Heart right ventricle (tissue), 16 donors: ENCODE data around the gene ASB5. TPM values are rescaled to one million over a fixed set of nuclear protein-coding genes. Genes with fewer than 3 reads are reported as not detected.

Source experiments
- ATAC-seq, 8 donors: fragments of 200-7000 bp; cut with Tn5 transposase; one replicate each; pipeline ENCODE4 v1.9.1; 2020; ENCODE audit warnings: mild to moderate bottlenecking in 8 of 8, moderate library complexity in 8 of 8, moderate number of reproducible peaks in 1 of 8
- DNase-seq, 2 donors: peaks; one replicate each; pipeline ENCODE4 v3.0.0-alpha.2; 2020
- H3K27ac ChIP-seq, 10 donors: fragments of 200-600 bp; sonication (generic) in 2 of 10; one replicate each; pipeline versions ENCODE4 v1.5.0 to v1.8.0; 2020 to 2022; ENCODE audit warnings: mild to moderate bottlenecking in 3 of 10
- H3K27me3 ChIP-seq, 7 donors: fragments of 200-600 bp; one replicate each; pipeline ENCODE4 v1.8.0; 2021 to 2022; ENCODE audit warnings: mild to moderate bottlenecking in 2 of 7
- H3K36me3 ChIP-seq, 9 donors: fragments of 200-600 bp; sonication (generic) in 1 of 9; one replicate each; pipeline versions ENCODE4 v1.5.0 to v1.8.0; 2020 to 2022; ENCODE audit warnings: mild to moderate bottlenecking in 2 of 9
- H3K4me1 ChIP-seq, 9 donors: fragments of 200-600 bp; sonication (generic) in 1 of 9; one replicate each; pipeline versions ENCODE4 v1.5.0 to v1.8.0; 2020 to 2022; ENCODE audit warnings: mild to moderate bottlenecking in 4 of 9
- H3K4me3 ChIP-seq, 10 donors: fragments of 200-600 bp; sonication (generic) in 2 of 10; one replicate each; pipeline versions ENCODE4 v1.5.0 to v1.8.0; 2020 to 2022; ENCODE audit warnings: mild to moderate bottlenecking in 7 of 10, moderate library complexity in 2 of 10
- H3K9me3 ChIP-seq, 11 donors: fragments of 200-600 bp in 10 of 11; sonication (generic) in 2 of 11; one replicate each; pipeline versions ENCODE4 v1.5.0 to v1.8.0; 2013 to 2022; ENCODE audit warnings: mild to moderate bottlenecking in 2 of 11, control low read depth in 1 of 11, moderate library complexity in 1 of 11
- CTCF ChIP-seq, 9 donors: fragments of 200-600 bp; sonication (generic) in 2 of 9; IDR thresholded peaks; one replicate each; pipeline versions ENCODE4 v1.5.0 to v1.8.0; 2021 to 2022; ENCODE audit warnings: antibody characterized with exemption in 9 of 9, mild to moderate bottlenecking in 5 of 9, moderate library complexity in 1 of 9
- WGBS, 2 donors: extraction: QIAGEN DNeasy Blood & Tissue Kit; methylation state at CpG; one replicate each; pipeline ENCODE4 v1.1.7; 2013; ENCODE audit warnings: inconsistent platforms in 1 of 2; 5-methylcytosine and 5-hydroxymethylcytosine counted together
- intact Hi-C, 10 donors: fragments of 100-400 bp; cut with DNase I; formaldehyde crosslinking; loops; one replicate each; pipeline versions ENCODE4 v1.11.1 to v1.14.2; 2022
- polyA plus RNA-seq, 2 donors: library from polyadenylated mRNA; stranded (reverse); fragments of 200-250 nt; gene quantifications; one replicate each; pipeline ENCODE4 v1.2.3, GENCODE V29; 2013
- total RNA-seq, 10 donors: library from RNA; stranded (reverse); fragmentation: NEBNext Ultra II Directional in 3 of 10; extraction: Animal tissue kit (Norgen Biotek cat#: 25700) in 3 of 10; gene quantifications; one replicate each; pipeline versions ENCODE4 v1.2.1 to v1.2.4, GENCODE V29; 2021 to 2023
- donor health status: Arrhythmogenic right ventricular cardiomyopathy.
- donor health status: ischemic (EF 13 %, LVEDD 7.1; RV severe dilation, severe dysfunction).
- donor health status: healthy with polysubstance abuse.
- donor health status: DM: no; HTN: yes; CAD: no.
- donor health status: DM: no; HTN: no; CAD: no.
- donor health status: ischemic (EF 25% LVEDD 6.9; RV normal size, moderate dysfunction).
- donor health status: ischemic (EF 25% LVEDD 5.7; RV mildly dilated, moderate dysfunction).
- donor health status: healthy.
- donor health status: DM: yes; HTN: yes; CAD: no.
- donor health status: Ischemic cardiomyopathy.
- donor health status: ischemic (EF 35%, LVEDD 5.7; RV mildly dilated, moderate dysfunction).
- donor health status: nonischemic (EF 11% LVEDD 7.7; RV severe dilation, severe dysfunction).
- donor health status: DM: yes; HTN: yes; CAD: no.
- donor health status: PGD.
- donor health status: ischemic (EF 29% LVEDD 5.4; RV normal size, mild dysfunction).
- donor health status: nonischemic (EF 23%, LVEDD 6.1; RV moderate dilation, normal function).

Gene ASB5
- total and polyA plus RNA-seq, 12 donors: 0.95 to 6.5 (median 3.8) TPM

DNA sequence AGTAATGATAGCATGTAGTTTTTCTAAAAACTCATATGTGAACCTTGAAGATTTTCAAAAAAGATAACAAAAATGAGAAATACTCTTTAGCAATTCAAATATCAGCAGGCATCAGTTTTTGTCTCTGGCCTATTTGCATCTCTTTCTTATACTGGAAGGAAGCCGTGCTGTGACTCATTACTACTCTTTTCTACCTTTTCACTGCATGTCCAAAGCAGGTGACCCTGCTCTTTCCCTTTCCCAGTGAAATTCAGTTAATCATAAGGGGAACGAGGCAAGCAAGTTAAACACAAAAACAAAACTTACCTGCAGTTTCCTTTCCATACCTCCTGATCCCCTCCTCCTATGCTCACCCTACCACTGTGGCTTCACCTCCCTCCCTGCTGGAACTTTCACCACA is 83.0 kb downstream of the ASB5 start:
- ATAC-seq: no peak
- H3K4me1 ChIP-seq: no peaks in the 10 kb centered on the region
- H3K27me3 ChIP-seq: no peaks in the 10 kb centered on the region
- H3K27ac ChIP-seq: no peak overlapping the region
- TF ChIP-seq CTCF (IDR thresholded peaks at IDR 0.05): no peak
- DNase-seq: no peak
- H3K36me3 ChIP-seq: no peaks in the 10 kb centered on the region
- intact Hi-C loops: loop anchor here in 1 of 10 donors (5.0 kb wide), 1 partner anchor 136 kb away; no protein-coding TSS in a partner anchor
- no peaks in the 10 kb centered on the region for H3K9me3 ChIP-seq
- 75 to 84% methylated on average over 2 of the region's 2 CpGs for WGBS, 2 donors
- no peak overlapping the region for H3K4me3 ChIP-seq

- ATAC-seq (peak; percentile 43 to 93 (median 74)), DNase-seq (no peak)
- 16 to 20% methylated on average over 1 of the region's 1 CpG for WGBS, 2 donors
- no peaks in the 10 kb centered on the region for H3K9me3 ChIP-seq
- intact Hi-C loops: loop anchor here in 1 of 10 donors (5.0 kb wide), 1 partner anchor 137 kb away; no protein-coding TSS in a partner anchor
- peak overlapping the region in 1 of 10 donors; percentile 25 for H3K27ac ChIP-seq
- no peak overlapping the region for H3K4me3 ChIP-seq
- H3K36me3 ChIP-seq: no peaks in the 10 kb centered on the region
- no peak for TF ChIP-seq CTCF (IDR thresholded peaks at IDR 0.05)
- no peaks in the 10 kb centered on the region for H3K27me3 ChIP-seq
- H3K4me1 ChIP-seq: no peaks in the 10 kb centered on the region
These were observed 84.0 kb downstream of the ASB5 start for GRCh38 chr4:176185051-176185450.

Other genes starting within 250 kb of the ASB5 start
- gene WDR17, start 203.4 kb downstream of the ASB5 start, total RNA-seq: under 1 TPM; 0.11 to 0.90 (median 0.44) TPM
- gene WDR17, start 203.4 kb downstream of the ASB5 start, polyA plus RNA-seq: under 1 TPM; 0.06 to 0.29 TPM
- gene SPATA4, start 73.6 kb downstream of the ASB5 start, total RNA-seq: under 1 TPM in 9 of 10 donors, not detected in 1; 0.25 to 0.99 (median 0.49) TPM
- gene SPATA4, start 73.6 kb downstream of the ASB5 start, polyA plus RNA-seq: under 1 TPM; 0.16 to 0.37 TPM
- 100 to 1,000 TPM in 2 of 10 donors, 10 to 100 TPM in 8; 74.1 to 122 (median 90.9) TPM for gene SPCS3, start 50.7 kb upstream of the ASB5 start, total RNA-seq
- 10 to 100 TPM; 21.7 to 99.5 TPM for gene SPCS3, start 50.7 kb upstream of the ASB5 start, polyA plus RNA-seq